GM23338 (cell line): ENCODE results near the gene OTOP2. TPM values are rescaled to one million over a fixed set of nuclear protein-coding genes. Genes with fewer than 3 reads are reported as not detected.

Experiments used
- ATAC-seq: fragments of 200-7000 bp; cut with Tn5 transposase; 3 replicates; pipeline ENCODE4 v1.9.1; 2020
- DNase-seq: peaks from one replicate; pipeline ENCODE4 v3.0.0-alpha.2; 2015; ENCODE audit warnings: low spot score
- H2AFZ ChIP-seq: fragments of 200-600 bp; sonication (generic); 2 replicates; pipeline ENCODE4 v1.8.0; 2016; ENCODE audit warnings: antibody characterized with exemption, mild to moderate bottlenecking, moderate library complexity
- H3F3A ChIP-seq: fragments of 200-600 bp; sonication (generic); replicated peaks from 2 replicates; pipeline ENCODE4 v1.8.0; 2017; ENCODE audit warnings: antibody characterized with exemption, mixed run types, low read depth
- H3K27ac ChIP-seq: fragments of 200-600 bp; sonication (generic); 2 replicates; pipeline ENCODE4 v1.6.1; 2016; ENCODE audit warnings: low read depth
- H3K27me3 ChIP-seq: fragments of 200-600 bp; sonication (generic); 2 replicates; pipeline ENCODE4 v1.8.0; 2016; ENCODE audit warnings: mild to moderate bottlenecking, mixed run types, moderate library complexity; ENCODE audit not compliant: insufficient read depth
- H3K36me3 ChIP-seq: fragments of 200-600 bp; sonication (generic); 2 replicates; pipeline ENCODE4 v1.8.0; 2016; ENCODE audit warnings: mild to moderate bottlenecking; ENCODE audit not compliant: insufficient read depth
- H3K4me1 ChIP-seq: fragments of 200-600 bp; sonication (generic); 2 replicates; pipeline ENCODE4 v1.8.0; 2016; ENCODE audit warnings: mild to moderate bottlenecking, moderate library complexity; ENCODE audit not compliant: insufficient read depth
- H3K4me2 ChIP-seq: fragments of 200-600 bp; sonication (generic); 2 replicates; pipeline ENCODE4 v1.7.1; 2017; ENCODE audit warnings: mixed run types
- H3K4me3 ChIP-seq: fragments of 200-600 bp; sonication (generic); 2 replicates; pipeline ENCODE4 v1.6.1; 2016; ENCODE audit warnings: mixed run types
- H3K79me2 ChIP-seq: fragments of 200-600 bp; sonication (generic); replicated peaks from 2 replicates; pipeline ENCODE4 v1.8.0; 2017; ENCODE audit warnings: mild to moderate bottlenecking; ENCODE audit not compliant: insufficient read depth
- H3K9me2 ChIP-seq: fragments of 200-600 bp; sonication (generic); 2 replicates; pipeline ENCODE4 v1.8.0; 2017; ENCODE audit not compliant: insufficient read depth
- H4K20me1 ChIP-seq: fragments of 200-600 bp; sonication (generic); replicated peaks from 2 replicates; pipeline ENCODE4 v1.8.0; 2017; ENCODE audit warnings: mild to moderate bottlenecking; ENCODE audit not compliant: insufficient read depth
- H3K27ac Mint-ChIP-seq: 2 replicates; pipeline ENCODE4 v1.8.0; 2020; ENCODE audit warnings: inconsistent platforms, mild to moderate bottlenecking, moderate library complexity, mixed read lengths
- H3K27me3 Mint-ChIP-seq: 3 replicates; pipeline ENCODE4 v1.8.0; 2022; ENCODE audit warnings: low read depth, mild to moderate bottlenecking, moderate library complexity, mixed read lengths, inconsistent platforms; ENCODE audit not compliant: insufficient read depth, poor library complexity
- H3K36me3 Mint-ChIP-seq: 3 replicates; pipeline ENCODE4 v1.8.0; 2021; ENCODE audit warnings: low read depth, mild to moderate bottlenecking, inconsistent platforms, moderate library complexity, mixed read lengths
- H3K4me1 Mint-ChIP-seq: 3 replicates; pipeline ENCODE4 v1.8.0; 2020; ENCODE audit warnings: mild to moderate bottlenecking, inconsistent platforms, mixed read lengths
- H3K4me3 Mint-ChIP-seq: 3 replicates; pipeline ENCODE4 v1.8.0; 2021; ENCODE audit warnings: moderate library complexity, mild to moderate bottlenecking, inconsistent platforms, mixed read lengths
- H3K9me3 Mint-ChIP-seq: 3 replicates; pipeline ENCODE4 v1.8.0; 2020; ENCODE audit warnings: moderate library complexity, mild to moderate bottlenecking, inconsistent platforms, mixed read lengths
- CREB1 ChIP-seq: fragments of 250-450 bp; sonication (Bioruptor Pico); IDR thresholded peaks from 2 replicates; pipeline ENCODE4 v1.5.0; 2020; ENCODE audit warnings: low read depth, mild to moderate bottlenecking, moderate library complexity
- EZH2 ChIP-seq: fragments of 200-600 bp; sonication (generic); IDR thresholded peaks from one replicate; pipeline ENCODE4 v1.8.0; 2017; ENCODE audit warnings: antibody characterized with exemption, mild to moderate bottlenecking, low read depth; ENCODE audit not compliant: unreplicated experiment
- EZH2phosphoT487 ChIP-seq: fragments of 200-600 bp; sonication (generic); IDR thresholded peaks from one replicate; pipeline ENCODE4 v1.8.1; 2018; ENCODE audit warnings: antibody characterized with exemption; ENCODE audit not compliant: unreplicated experiment
- JUNB ChIP-seq: IDR thresholded peaks from one replicate; pipeline ENCODE4 v1.6.1; 2016; ENCODE audit warnings: antibody characterized with exemption; ENCODE audit not compliant: unreplicated experiment
- NANOG ChIP-seq: IDR thresholded peaks from 2 replicates; pipeline ENCODE4 v1.6.1; 2016; ENCODE audit warnings: antibody characterized with exemption, borderline replicate concordance
- POLR2AphosphoS5 ChIP-seq: IDR thresholded peaks from 2 replicates; pipeline ENCODE4 v1.6.1; 2016; ENCODE audit warnings: antibody characterized with exemption, low read depth
- STAT1 ChIP-seq: IDR thresholded peaks from one replicate; pipeline ENCODE4 v1.6.1; 2016; ENCODE audit warnings: antibody characterized with exemption; ENCODE audit not compliant: unreplicated experiment
- ZNF114 ChIP-seq: fragments of 250-450 bp; sonication (Bioruptor Pico); IDR thresholded peaks from 2 replicates; pipeline ENCODE4 v1.5.0; 2020; ENCODE audit warnings: mild to moderate bottlenecking, moderate library complexity
- ZNF331 ChIP-seq: fragments of 250-450 bp; sonication (Bioruptor Pico); IDR thresholded peaks from 2 replicates; pipeline ENCODE4 v1.5.0; 2020; ENCODE audit warnings: low read depth, mild to moderate bottlenecking, moderate library complexity
- polyA plus RNA-seq: library from polyadenylated mRNA; unstranded; fragments of >200 nt; fragmentation: Nextera tagmentation; extraction: Ambion mirVana; gene quantifications from 2 replicates; pipeline ENCODE4 v1.2.1, GENCODE V29; 2016
- total RNA-seq: library from RNA; depleted of rRNA; stranded (reverse); fragments of >200 nt; shearing (Covaris generic); gene quantifications from 2 replicates; pipeline ENCODE4 v1.2.3, GENCODE V29; 2014
- TF ChIP-seq, protein P1 (sequence below): IDR thresholded peaks from one replicate; pipeline ENCODE4 v1.6.1; 2018; ENCODE audit warnings: antibody characterized with exemption; ENCODE audit not compliant: unreplicated experiment
- TF ChIP-seq, protein P2 (sequence below), 2 experiments: fragments of 200-600 bp in 1 of 2; sonication (generic) in 1 of 2; conservative IDR thresholded peaks; 2 replicates each; pipeline versions ENCODE4 v1.5.1 to v1.6.1; 2016 to 2017; ENCODE audit warnings: antibody characterized with exemption in 2 of 2, low read depth in 2 of 2, mild to moderate bottlenecking in 2 of 2, moderate library complexity in 1 of 2
- TF ChIP-seq, protein P3 (sequence below): IDR thresholded peaks from 2 replicates; pipeline ENCODE4 v1.6.1; 2016; ENCODE audit warnings: antibody characterized with exemption
- TF ChIP-seq, protein P4 (sequence below): fragments of 250-450 bp; sonication (Bioruptor Pico); IDR thresholded peaks from 2 replicates; pipeline ENCODE4 v1.5.0; 2020; ENCODE audit warnings: mild to moderate bottlenecking, moderate library complexity

The OTOP2 gene
- total and polyA plus RNA-seq, 2 experiments from 2014 or later, result not detected

DNA sequence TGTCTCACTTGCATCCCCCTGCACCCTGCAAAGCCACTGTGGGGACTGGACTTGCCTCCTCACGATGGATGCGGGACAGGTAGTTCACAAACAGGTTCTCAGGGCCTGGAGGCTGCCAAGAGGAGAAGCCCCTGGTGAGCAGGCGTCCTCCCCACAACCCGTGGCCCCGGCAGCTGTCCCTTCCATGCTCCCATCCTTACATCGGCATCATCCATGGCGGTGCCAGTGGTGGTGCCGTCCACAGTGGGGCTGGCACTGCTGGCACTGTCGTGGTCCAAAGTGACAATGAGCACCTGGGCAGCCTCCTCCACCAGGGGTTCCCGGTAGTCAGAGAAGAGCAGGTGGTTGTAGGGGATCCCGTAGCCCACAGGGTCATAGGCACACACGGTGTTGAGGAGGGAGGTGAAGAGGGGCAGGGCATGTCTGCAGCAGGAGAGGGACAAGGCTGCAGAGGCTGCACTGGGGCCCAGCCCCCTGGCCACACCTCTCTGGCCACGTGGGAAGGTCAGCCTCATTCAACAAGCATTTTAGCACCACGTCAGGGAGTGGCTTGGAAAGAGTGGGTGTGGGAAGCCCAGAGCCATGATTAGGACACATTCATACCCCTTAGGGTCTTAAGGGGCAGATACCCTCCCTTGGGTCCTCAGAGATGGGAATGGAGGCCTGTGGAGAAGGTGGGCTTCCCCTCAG, 35.9 kb downstream of the OTOP2 start:
- no peak overlapping the region for H3K4me3 Mint-ChIP-seq
- ATAC-seq (no peak), DNase-seq (no peak)
- Histone ChIP-seq H3K27ac (no peak overlapping the region), H2AFZ (no peak overlapping the region), H3K4me1 (peaks cover 3% of the 10 kb centered on the region; the same call in 1 of the 2 replicates), H3K9me2 (no peaks in the 10 kb centered on the region), H3F3A (no peaks in the 10 kb centered on the region), H4K20me1 (no peaks in the 10 kb centered on the region), H3K4me2 (no peak overlapping the region), H3K79me2 (no peaks in the 10 kb centered on the region), H3K4me3 (no peak overlapping the region), H3K27me3 (peaks cover 6% of the 10 kb centered on the region; the same call in 1 of the 2 replicates), H3K36me3 (no peaks in the 10 kb centered on the region)
- H3K36me3 Mint-ChIP-seq, result no peaks in the 10 kb centered on the region; the same call in 2 of the 3 replicates
- H3K9me3 Mint-ChIP-seq, result no peaks in the 10 kb centered on the region
- peaks cover 16% of the 10 kb centered on the region for H3K27me3 Mint-ChIP-seq
- H3K27ac Mint-ChIP-seq, result no peak overlapping the region
- TF ChIP-seq, protein P1, sequence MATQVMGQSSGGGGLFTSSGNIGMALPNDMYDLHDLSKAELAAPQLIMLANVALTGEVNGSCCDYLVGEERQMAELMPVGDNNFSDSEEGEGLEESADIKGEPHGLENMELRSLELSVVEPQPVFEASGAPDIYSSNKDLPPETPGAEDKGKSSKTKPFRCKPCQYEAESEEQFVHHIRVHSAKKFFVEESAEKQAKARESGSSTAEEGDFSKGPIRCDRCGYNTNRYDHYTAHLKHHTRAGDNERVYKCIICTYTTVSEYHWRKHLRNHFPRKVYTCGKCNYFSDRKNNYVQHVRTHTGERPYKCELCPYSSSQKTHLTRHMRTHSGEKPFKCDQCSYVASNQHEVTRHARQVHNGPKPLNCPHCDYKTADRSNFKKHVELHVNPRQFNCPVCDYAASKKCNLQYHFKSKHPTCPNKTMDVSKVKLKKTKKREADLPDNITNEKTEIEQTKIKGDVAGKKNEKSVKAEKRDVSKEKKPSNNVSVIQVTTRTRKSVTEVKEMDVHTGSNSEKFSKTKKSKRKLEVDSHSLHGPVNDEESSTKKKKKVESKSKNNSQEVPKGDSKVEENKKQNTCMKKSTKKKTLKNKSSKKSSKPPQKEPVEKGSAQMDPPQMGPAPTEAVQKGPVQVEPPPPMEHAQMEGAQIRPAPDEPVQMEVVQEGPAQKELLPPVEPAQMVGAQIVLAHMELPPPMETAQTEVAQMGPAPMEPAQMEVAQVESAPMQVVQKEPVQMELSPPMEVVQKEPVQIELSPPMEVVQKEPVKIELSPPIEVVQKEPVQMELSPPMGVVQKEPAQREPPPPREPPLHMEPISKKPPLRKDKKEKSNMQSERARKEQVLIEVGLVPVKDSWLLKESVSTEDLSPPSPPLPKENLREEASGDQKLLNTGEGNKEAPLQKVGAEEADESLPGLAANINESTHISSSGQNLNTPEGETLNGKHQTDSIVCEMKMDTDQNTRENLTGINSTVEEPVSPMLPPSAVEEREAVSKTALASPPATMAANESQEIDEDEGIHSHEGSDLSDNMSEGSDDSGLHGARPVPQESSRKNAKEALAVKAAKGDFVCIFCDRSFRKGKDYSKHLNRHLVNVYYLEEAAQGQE, result no peak
- TF ChIP-seq JUNB (no peak), STAT1 (no peak), ZNF114 (no peak), EZH2 (no peak), NANOG (no peak), ZNF331 (CRISPR knock-in tag) (no peak), EZH2phosphoT487 (no peak), CREB1 (no peak), POLR2AphosphoS5 (no peak)
- TF ChIP-seq, protein P2, sequence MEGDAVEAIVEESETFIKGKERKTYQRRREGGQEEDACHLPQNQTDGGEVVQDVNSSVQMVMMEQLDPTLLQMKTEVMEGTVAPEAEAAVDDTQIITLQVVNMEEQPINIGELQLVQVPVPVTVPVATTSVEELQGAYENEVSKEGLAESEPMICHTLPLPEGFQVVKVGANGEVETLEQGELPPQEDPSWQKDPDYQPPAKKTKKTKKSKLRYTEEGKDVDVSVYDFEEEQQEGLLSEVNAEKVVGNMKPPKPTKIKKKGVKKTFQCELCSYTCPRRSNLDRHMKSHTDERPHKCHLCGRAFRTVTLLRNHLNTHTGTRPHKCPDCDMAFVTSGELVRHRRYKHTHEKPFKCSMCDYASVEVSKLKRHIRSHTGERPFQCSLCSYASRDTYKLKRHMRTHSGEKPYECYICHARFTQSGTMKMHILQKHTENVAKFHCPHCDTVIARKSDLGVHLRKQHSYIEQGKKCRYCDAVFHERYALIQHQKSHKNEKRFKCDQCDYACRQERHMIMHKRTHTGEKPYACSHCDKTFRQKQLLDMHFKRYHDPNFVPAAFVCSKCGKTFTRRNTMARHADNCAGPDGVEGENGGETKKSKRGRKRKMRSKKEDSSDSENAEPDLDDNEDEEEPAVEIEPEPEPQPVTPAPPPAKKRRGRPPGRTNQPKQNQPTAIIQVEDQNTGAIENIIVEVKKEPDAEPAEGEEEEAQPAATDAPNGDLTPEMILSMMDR (conservative IDR thresholded peaks at IDR 0.05; ENCODE audit: low read depth in 2 of 2), result no peak
- TF ChIP-seq, protein P3, sequence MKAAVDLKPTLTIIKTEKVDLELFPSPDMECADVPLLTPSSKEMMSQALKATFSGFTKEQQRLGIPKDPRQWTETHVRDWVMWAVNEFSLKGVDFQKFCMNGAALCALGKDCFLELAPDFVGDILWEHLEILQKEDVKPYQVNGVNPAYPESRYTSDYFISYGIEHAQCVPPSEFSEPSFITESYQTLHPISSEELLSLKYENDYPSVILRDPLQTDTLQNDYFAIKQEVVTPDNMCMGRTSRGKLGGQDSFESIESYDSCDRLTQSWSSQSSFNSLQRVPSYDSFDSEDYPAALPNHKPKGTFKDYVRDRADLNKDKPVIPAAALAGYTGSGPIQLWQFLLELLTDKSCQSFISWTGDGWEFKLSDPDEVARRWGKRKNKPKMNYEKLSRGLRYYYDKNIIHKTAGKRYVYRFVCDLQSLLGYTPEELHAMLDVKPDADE, result no peak
- TF ChIP-seq, protein P4, sequence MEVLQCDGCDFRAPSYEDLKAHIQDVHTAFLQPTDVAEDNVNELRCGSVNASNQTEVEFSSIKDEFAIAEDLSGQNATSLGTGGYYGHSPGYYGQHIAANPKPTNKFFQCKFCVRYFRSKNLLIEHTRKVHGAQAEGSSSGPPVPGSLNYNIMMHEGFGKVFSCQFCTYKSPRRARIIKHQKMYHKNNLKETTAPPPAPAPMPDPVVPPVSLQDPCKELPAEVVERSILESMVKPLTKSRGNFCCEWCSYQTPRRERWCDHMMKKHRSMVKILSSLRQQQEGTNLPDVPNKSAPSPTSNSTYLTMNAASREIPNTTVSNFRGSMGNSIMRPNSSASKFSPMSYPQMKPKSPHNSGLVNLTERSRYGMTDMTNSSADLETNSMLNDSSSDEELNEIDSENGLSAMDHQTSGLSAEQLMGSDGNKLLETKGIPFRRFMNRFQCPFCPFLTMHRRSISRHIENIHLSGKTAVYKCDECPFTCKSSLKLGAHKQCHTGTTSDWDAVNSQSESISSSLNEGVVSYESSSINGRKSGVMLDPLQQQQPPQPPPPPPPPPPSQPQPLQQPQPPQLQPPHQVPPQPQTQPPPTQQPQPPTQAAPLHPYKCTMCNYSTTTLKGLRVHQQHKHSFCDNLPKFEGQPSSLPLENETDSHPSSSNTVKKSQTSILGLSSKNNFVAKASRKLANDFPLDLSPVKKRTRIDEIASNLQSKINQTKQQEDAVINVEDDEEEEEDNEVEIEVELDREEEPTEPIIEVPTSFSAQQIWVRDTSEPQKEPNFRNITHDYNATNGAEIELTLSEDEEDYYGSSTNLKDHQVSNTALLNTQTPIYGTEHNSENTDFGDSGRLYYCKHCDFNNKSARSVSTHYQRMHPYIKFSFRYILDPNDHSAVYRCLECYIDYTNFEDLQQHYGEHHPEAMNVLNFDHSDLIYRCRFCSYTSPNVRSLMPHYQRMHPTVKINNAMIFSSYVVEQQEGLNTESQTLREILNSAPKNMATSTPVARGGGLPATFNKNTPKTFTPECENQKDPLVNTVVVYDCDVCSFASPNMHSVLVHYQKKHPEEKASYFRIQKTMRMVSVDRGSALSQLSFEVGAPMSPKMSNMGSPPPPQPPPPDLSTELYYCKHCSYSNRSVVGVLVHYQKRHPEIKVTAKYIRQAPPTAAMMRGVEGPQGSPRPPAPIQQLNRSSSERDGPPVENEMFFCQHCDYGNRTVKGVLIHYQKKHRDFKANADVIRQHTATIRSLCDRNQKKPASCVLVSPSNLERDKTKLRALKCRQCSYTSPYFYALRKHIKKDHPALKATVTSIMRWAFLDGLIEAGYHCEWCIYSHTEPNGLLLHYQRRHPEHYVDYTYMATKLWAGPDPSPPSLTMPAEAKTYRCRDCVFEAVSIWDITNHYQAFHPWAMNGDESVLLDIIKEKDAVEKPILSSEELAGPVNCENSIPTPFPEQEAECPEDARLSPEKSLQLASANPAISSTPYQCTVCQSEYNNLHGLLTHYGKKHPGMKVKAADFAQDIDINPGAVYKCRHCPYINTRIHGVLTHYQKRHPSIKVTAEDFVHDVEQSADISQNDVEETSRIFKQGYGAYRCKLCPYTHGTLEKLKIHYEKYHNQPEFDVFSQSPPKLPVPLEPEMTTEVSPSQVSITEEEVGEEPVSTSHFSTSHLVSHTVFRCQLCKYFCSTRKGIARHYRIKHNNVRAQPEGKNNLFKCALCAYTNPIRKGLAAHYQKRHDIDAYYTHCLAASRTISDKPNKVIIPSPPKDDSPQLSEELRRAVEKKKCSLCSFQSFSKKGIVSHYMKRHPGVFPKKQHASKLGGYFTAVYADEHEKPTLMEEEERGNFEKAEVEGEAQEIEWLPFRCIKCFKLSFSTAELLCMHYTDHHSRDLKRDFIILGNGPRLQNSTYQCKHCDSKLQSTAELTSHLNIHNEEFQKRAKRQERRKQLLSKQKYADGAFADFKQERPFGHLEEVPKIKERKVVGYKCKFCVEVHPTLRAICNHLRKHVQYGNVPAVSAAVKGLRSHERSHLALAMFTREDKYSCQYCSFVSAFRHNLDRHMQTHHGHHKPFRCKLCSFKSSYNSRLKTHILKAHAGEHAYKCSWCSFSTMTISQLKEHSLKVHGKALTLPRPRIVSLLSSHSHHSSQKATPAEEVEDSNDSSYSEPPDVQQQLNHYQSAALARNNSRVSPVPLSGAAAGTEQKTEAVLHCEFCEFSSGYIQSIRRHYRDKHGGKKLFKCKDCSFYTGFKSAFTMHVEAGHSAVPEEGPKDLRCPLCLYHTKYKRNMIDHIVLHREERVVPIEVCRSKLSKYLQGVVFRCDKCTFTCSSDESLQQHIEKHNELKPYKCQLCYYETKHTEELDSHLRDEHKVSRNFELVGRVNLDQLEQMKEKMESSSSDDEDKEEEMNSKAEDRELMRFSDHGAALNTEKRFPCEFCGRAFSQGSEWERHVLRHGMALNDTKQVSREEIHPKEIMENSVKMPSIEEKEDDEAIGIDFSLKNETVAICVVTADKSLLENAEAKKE, result no peak
- H3K4me1 Mint-ChIP-seq, result peaks cover 2% of the 10 kb centered on the region; the same call in 2 of the 3 replicates
